HG02970 (cell line): Measurements from ENCODE around the gene LRRC70.
A peak's percentile ranks its signal among the peaks of the same experiment; 100 is the strongest.
"Not testable (repeated sequence)": the region's sequence is repeated elsewhere in the genome, so short reads cannot be mapped to it uniquely, and the experiment has no call there.

Source experiments
- ATAC-seq: cut with Tn5 transposase; IDR thresholded peaks from one replicate; pipeline ENCODE4 v1.9.1; 2021; ENCODE audit warnings: mild to moderate bottlenecking, moderate library complexity, moderate number of reproducible peaks; ENCODE audit not compliant: unreplicated experiment, low FRiP score

Gene LRRC70

GRCh38 chr5:62578540-62578939 is at the start of gene LRRC70:
Gene LRRC70 (plus strand): TSS chr5:62578819. CDS start chr5:62579439, 620 bp downstream.
- ATAC-seq, result peak; percentile 91

GRCh38 chr5:62533597-62533996 is 45.0 kb upstream of the LRRC70 start:
- ATAC-seq, result no peak

GRCh38 chr5:62534461-62535236 is 44.0 kb upstream of the LRRC70 start:
- ATAC-seq, result no peak

GRCh38 chr5:62536232-62536631 is 42.4 kb upstream of the LRRC70 start:
- no peak for ATAC-seq

- no peak for ATAC-seq
Observed at GRCh38 chr5:62536783-62537182, 41.8 kb upstream of the LRRC70 start.

GRCh38 chr5:62538017-62538942 is 40.3 kb upstream of the LRRC70 start:
- ATAC-seq, result no peak

GRCh38 chr5:62542720-62543119 is 35.9 kb upstream of the LRRC70 start:
- no peak for ATAC-seq

GRCh38 chr5:62547945-62548630 is 30.5 kb upstream of the LRRC70 start:
- no peak for ATAC-seq

GRCh38 chr5:62550103-62550502 is 28.5 kb upstream of the LRRC70 start:
- no peak for ATAC-seq

- no peak for ATAC-seq
Observed at GRCh38 chr5:62555930-62556329, 22.7 kb upstream of the LRRC70 start.

GRCh38 chr5:62558941-62559340 is 19.7 kb upstream of the LRRC70 start:
- no peak for ATAC-seq

GRCh38 chr5:62560786-62561185 is 17.8 kb upstream of the LRRC70 start:
- no peak for ATAC-seq

GRCh38 chr5:62561896-62562295 is 16.7 kb upstream of the LRRC70 start:
- ATAC-seq, result no peak

- no peak for ATAC-seq
Observed at GRCh38 chr5:62562867-62563266, 15.8 kb upstream of the LRRC70 start.

- no peak for ATAC-seq
Observed at GRCh38 chr5:62564101-62564500, 14.5 kb upstream of the LRRC70 start.

GRCh38 chr5:62565740-62566139 is 12.9 kb upstream of the LRRC70 start:
- not testable (repeated sequence) for ATAC-seq

GRCh38 chr5:62568143-62568542 is 10.5 kb upstream of the LRRC70 start:
- no peak for ATAC-seq

- ATAC-seq, result no peak
Observed at GRCh38 chr5:62568800-62569432, 9.7 kb upstream of the LRRC70 start.

GRCh38 chr5:62569470-62569869 is 9.1 kb upstream of the LRRC70 start:
- no peak for ATAC-seq

GRCh38 chr5:62572918-62573514 is 5.6 kb upstream of the LRRC70 start:
- ATAC-seq, result no peak
